Ovary (tissue), 9 donors: ENCODE results near the gene STT3B. TPM values are rescaled to one million over a fixed set of nuclear protein-coding genes. Genes with fewer than 3 reads are reported as not detected.

ENCODE experiments used
- DNase-seq, 5 donors: peaks; one replicate each; pipeline ENCODE4 v3.0.0-alpha.2; 2019 to 2020
- H3K27ac ChIP-seq, 2 donors: fragments of 200-600 bp; one replicate each; pipeline versions ENCODE4 v1.5.1 to v1.8.0; 2019 to 2022
- H3K27me3 ChIP-seq: fragments of 200-600 bp; one replicate; pipeline ENCODE4 v1.8.0; 2022
- H3K36me3 ChIP-seq: fragments of 200-600 bp; sonication (generic); one replicate; pipeline ENCODE4 v1.5.1; 2019
- H3K4me1 ChIP-seq: one replicate; pipeline ENCODE4 v1.8.1; 2013; ENCODE audit warnings: mild to moderate bottlenecking, moderate library complexity; ENCODE audit not compliant: insufficient read depth
- H3K4me3 ChIP-seq: fragments of 200-600 bp; sonication (generic); one replicate; pipeline ENCODE4 v1.5.1; 2017
- H3K9me3 ChIP-seq, 2 donors: fragments of 200-600 bp in 1 of 2; sonication (generic) in 1 of 2; one replicate each; pipeline versions ENCODE4 v1.5.1 to v1.8.1; 2013 to 2019; ENCODE audit warnings: mild to moderate bottlenecking in 1 of 2, moderate library complexity in 1 of 2
- CTCF ChIP-seq, 3 donors: fragments of 450-650 bp in 2 of 3; fragments of 200-600 bp in 1 of 3; IDR thresholded peaks; one replicate each; pipeline versions ENCODE4 v1.5.1 to v1.8.0; 2016 to 2022; ENCODE audit warnings: antibody characterized with exemption in 3 of 3, mild to moderate bottlenecking in 1 of 3
- EP300 ChIP-seq: sonication (generic); formaldehyde crosslinking; IDR thresholded peaks from one replicate; pipeline ENCODE4 v1.6.1; 2017; ENCODE audit warnings: antibody characterized with exemption
- POLR2A ChIP-seq: fragments of 450-650 bp; IDR thresholded peaks from one replicate; pipeline ENCODE4 v1.6.1; 2017; ENCODE audit warnings: antibody characterized with exemption, mild to moderate bottlenecking, moderate library complexity
- WGBS, 3 donors: extraction: QIAGEN DNeasy Blood & Tissue Kit in 1 of 3; methylation state at CpG; one replicate each; pipeline versions ENCODE4 v1.1.5 to v1.1.7; 2013 to 2017; 5-methylcytosine and 5-hydroxymethylcytosine counted together
- intact Hi-C, 4 donors: fragments of 100-400 bp; cut with DNase I; formaldehyde crosslinking; loops; one replicate each; pipeline versions ENCODE4 v1.11.0 to v1.15.1; 2022 to 2023
- polyA plus RNA-seq, 2 donors: library from polyadenylated mRNA; stranded (reverse); fragments of 200-250 nt in 1 of 2; fragments of 350-450 nt in 1 of 2; fragmentation: Illumina TruSeq in 1 of 2; extraction: RNeasy Lipid Tissue Mini Kit (QIAGEN cat#74804) in 1 of 2; gene quantifications; one replicate each; pipeline ENCODE4 v1.2.3, GENCODE V29; 2013 to 2014
- total RNA-seq, 7 donors: library from RNA; depleted of rRNA in 2 of 7; stranded (reverse); fragments of >200 nt in 2 of 7; fragmentation: NEBNext Ultra II Directional in 3 of 7; extraction: Animal tissue kit (Norgen Biotek cat#: 25700) in 3 of 7; gene quantifications; one replicate each; pipeline versions ENCODE4 v1.1.0 to v1.2.4, GENCODE V29; 2016 to 2023
- donor health status: DM: no; HTN: no; CAD: no; lungs with moderate emphysema.
- donor health status: DM: no; HTN: no; CAD: no.
- donor health status: Bipolar disorder and iron deficiency.
- donor health status: DM: yes; HTN: yes; CAD: no.
- donor health status: DM: no; HTN: no; CAD: no.
- donor health status: DM: yes; HTN: yes; CAD: no.

The STT3B gene
- total and polyA plus RNA-seq, 9 donors = 79.8 to 233 (median 137) TPM

- intact Hi-C loops = no loop called here
- H3K4me3 ChIP-seq = no peak overlapping the region
- no peaks in the 10 kb centered on the region for H3K9me3 ChIP-seq
- H3K4me1 ChIP-seq = peaks cover 5% of the 10 kb centered on the region
- H3K27me3 ChIP-seq = no peaks in the 10 kb centered on the region
- 78 to 90% (median 79%) methylated on average over 5 of the region's 5 CpGs for WGBS, 3 donors
- TF ChIP-seq EP300 (no peak), POLR2A (no peak), CTCF (IDR thresholded peaks at IDR 0.05) (no peak)
- no peaks in the 10 kb centered on the region for H3K36me3 ChIP-seq
- H3K27ac ChIP-seq = no peak overlapping the region
- DNase-seq = no peak
These were observed 129.4 kb downstream of the STT3B start for GRCh38 chr3:31661993-31662670.

- Histone ChIP-seq H3K27me3 (no peaks in the 10 kb centered on the region), H3K9me3 (no peaks in the 10 kb centered on the region), H3K4me1 (peaks cover 5% of the 10 kb centered on the region), H3K27ac (no peak overlapping the region), H3K4me3 (no peak overlapping the region), H3K36me3 (no peaks in the 10 kb centered on the region)
- no peak for DNase-seq
- intact Hi-C loops = no loop called here
- WGBS, 3 donors = 98 to 99% (median 99%) methylated on average over 17 of the region's 17 CpGs
- TF ChIP-seq EP300 = no peak
- TF ChIP-seq POLR2A = no peak
- no peak for TF ChIP-seq CTCF (IDR thresholded peaks at IDR 0.05)
These were observed 131.3 kb downstream of the STT3B start for GRCh38 chr3:31664031-31664430.

- no peak for DNase-seq
- H3K9me3 ChIP-seq = no peaks in the 10 kb centered on the region
- TF ChIP-seq CTCF (IDR thresholded peaks at IDR 0.05) (no peak), EP300 (no peak), POLR2A (no peak)
- no peak overlapping the region for H3K4me3 ChIP-seq
- no peaks in the 10 kb centered on the region for H3K27me3 ChIP-seq
- H3K27ac ChIP-seq = no peak overlapping the region
- intact Hi-C loops = no loop called here
- H3K36me3 ChIP-seq = no peaks in the 10 kb centered on the region
- WGBS, 3 donors = 79 to 92% (median 92%) methylated on average over 1 of the region's 1 CpG
- H3K4me1 ChIP-seq = no peaks in the 10 kb centered on the region
These were observed 134.9 kb downstream of the STT3B start for GRCh38 chr3:31667582-31667981.

GRCh38 chr3:31668242-31668641 lies 135.5 kb downstream of the STT3B start:
- intact Hi-C loops = no loop called here
- no peak overlapping the region for H3K27ac ChIP-seq
- no peaks in the 10 kb centered on the region for H3K27me3 ChIP-seq
- DNase-seq = no peak
- no peaks in the 10 kb centered on the region for H3K9me3 ChIP-seq
- H3K36me3 ChIP-seq = no peaks in the 10 kb centered on the region
- no peak overlapping the region for H3K4me3 ChIP-seq
- H3K4me1 ChIP-seq = no peaks in the 10 kb centered on the region
- no peak for TF ChIP-seq POLR2A
- no peak for TF ChIP-seq EP300
- TF ChIP-seq CTCF (IDR thresholded peaks at IDR 0.05) = no peak
- 95 to 96% (median 96%) methylated on average over 4 of the region's 4 CpGs for WGBS, 3 donors
